CD4-positive, alpha-beta memory T cell (primary cell): ENCODE measurements around the gene MCC. TPM values are rescaled to one million over a fixed set of nuclear protein-coding genes. Genes with fewer than 3 reads are reported as not detected.

Experiments
- CTCF ChIA-PET: fragments of 350-600 bp; sonication (Branson Sonifier 250); formaldehyde crosslinking; loops from one replicate; lab custom pipeline; 2021; ENCODE audit warnings: inconsistent platforms; ENCODE audit not compliant: partially characterized antibody; lab: Charles Lee
- POLR2A ChIA-PET: fragments of 350-600 bp; sonication (Branson Sonifier 250); formaldehyde crosslinking; loops from one replicate; lab custom pipeline; 2021; ENCODE audit not compliant: partially characterized antibody; lab: Charles Lee
- DNase-seq, 5 donors: peaks; one replicate each; pipeline versions ENCODE4 v3.0.0 to v3.0.0-alpha.2; 2020 to 2022; ENCODE audit warnings: mixed read lengths in 1 of 5
- H3K27ac ChIP-seq: one replicate; pipeline ENCODE4 v1.7.0; 2013; ENCODE audit warnings: low read depth, low read length
- H3K27me3 ChIP-seq: 2 replicates; pipeline ENCODE4 v1.7.0; 2013; ENCODE audit warnings: mild to moderate bottlenecking, low read length, moderate library complexity; ENCODE audit not compliant: insufficient read depth
- H3K36me3 ChIP-seq: 2 replicates; pipeline ENCODE4 v1.7.0; 2013; ENCODE audit warnings: mild to moderate bottlenecking, low read length, moderate library complexity; ENCODE audit not compliant: insufficient read depth
- H3K4me1 ChIP-seq: 2 replicates; pipeline ENCODE4 v1.7.0; 2013; ENCODE audit warnings: mild to moderate bottlenecking, low read length, moderate library complexity; ENCODE audit not compliant: insufficient read depth
- H3K4me3 ChIP-seq, 2 donors: one replicate each; pipeline ENCODE4 v1.7.0; 2013; ENCODE audit warnings: low read length in 2 of 2, mild to moderate bottlenecking in 1 of 2
- H3K9me3 ChIP-seq, 2 donors: one replicate each; pipeline ENCODE4 v1.7.0; 2013; ENCODE audit warnings: low read length in 2 of 2, control low read depth in 1 of 2; ENCODE audit not compliant: control insufficient read depth in 1 of 2
- H3K27ac Mint-ChIP-seq, 7 donors: one replicate each; pipeline ENCODE4 v1.8.0; 2020 to 2021; ENCODE audit warnings: mixed read lengths in 7 of 7, mild to moderate bottlenecking in 6 of 7, inconsistent platforms in 3 of 7, moderate library complexity in 3 of 7
- H3K27me3 Mint-ChIP-seq, 2 donors: one replicate each; pipeline ENCODE4 v1.8.0; 2020 to 2021; ENCODE audit warnings: mixed read lengths in 2 of 2
- H3K36me3 Mint-ChIP-seq, 2 donors: one replicate each; pipeline ENCODE4 v1.8.0; 2020 to 2021; ENCODE audit warnings: mixed read lengths in 2 of 2, inconsistent platforms in 1 of 2, mild to moderate bottlenecking in 1 of 2
- H3K4me1 Mint-ChIP-seq, 4 donors: one replicate each; pipeline ENCODE4 v1.8.0; 2020 to 2021; ENCODE audit warnings: mixed read lengths in 4 of 4, mild to moderate bottlenecking in 1 of 4
- H3K4me3 Mint-ChIP-seq, 8 donors: one replicate each; pipeline ENCODE4 v1.8.0; 2020 to 2021; ENCODE audit warnings: mixed read lengths in 8 of 8, mild to moderate bottlenecking in 7 of 8, moderate library complexity in 6 of 8, inconsistent platforms in 3 of 8
- H3K9me3 Mint-ChIP-seq, 8 donors: one replicate each; pipeline ENCODE4 v1.8.0; 2020 to 2021; ENCODE audit warnings: mixed read lengths in 8 of 8, mild to moderate bottlenecking in 5 of 8, inconsistent platforms in 3 of 8, moderate library complexity in 1 of 8
- intact Hi-C: fragments of 100-400 bp; cut with micrococcal nuclease; formaldehyde crosslinking; loops from one replicate; pipeline ENCODE4 v1.15.1; 2023
- polyA plus RNA-seq, 2 donors: library from polyadenylated mRNA; unstranded; fragments of 300-500 nt; fragmentation: Illumina TruSeq; gene quantifications; one replicate each; pipeline ENCODE4 v1.2.3, GENCODE V29; 2021
- total RNA-seq, 2 experiments: library from RNA; stranded (reverse); gene quantifications; one replicate each; pipeline ENCODE4 v1.2.3, GENCODE V29; 2021

Gene MCC
- total and polyA plus RNA-seq, 4 experiments from 2014 or later, result 0.92 to 12.1 (median 7.7) TPM

DNA sequence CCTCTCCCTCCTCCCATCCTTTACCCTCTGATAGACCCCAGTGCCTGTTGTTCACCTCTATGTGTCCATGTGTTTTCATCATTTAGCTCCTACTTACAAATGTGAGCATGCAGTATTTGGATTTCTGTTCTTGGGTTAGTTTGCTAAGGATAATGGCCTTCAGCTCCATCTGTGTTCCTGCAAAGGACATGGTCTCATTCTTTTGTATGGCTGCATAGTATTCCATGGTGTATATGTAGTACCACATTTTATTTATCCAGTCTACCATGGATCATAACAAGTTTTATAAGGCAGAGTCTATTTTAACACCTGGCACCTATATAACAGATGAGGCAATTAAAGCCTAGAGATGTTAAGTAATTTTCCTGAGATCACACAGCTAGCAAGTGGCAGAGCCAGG, 32.6 kb upstream of the MCC start:
- no peaks in the 10 kb centered on the region for H3K27me3 ChIP-seq
- H3K4me3 ChIP-seq, result no peak overlapping the region
- H3K36me3 ChIP-seq, result no peaks in the 10 kb centered on the region
- no peak for DNase-seq
- CTCF ChIA-PET, result interaction anchor here (1.1 to 1.3 kb wide), 2 partner anchors 9 to 188 kb away, joined by 3 read pairs; no protein-coding TSS in a partner anchor
- Mint-ChIP-seq H3K36me3 (peaks cover 14 to 23% of the 10 kb centered on the region in 2 donors), H3K4me1 (peaks cover 41 to 77% (median 60%) of the 10 kb centered on the region in 4 donors), H3K27me3 (no peaks in the 10 kb centered on the region), H3K4me3 (peak overlapping the region in 1 of 8 donors; percentile 31), H3K9me3 (no peaks in the 10 kb centered on the region), H3K27ac (no peak overlapping the region)
- H3K9me3 ChIP-seq, result no peaks in the 10 kb centered on the region
- POLR2A ChIA-PET, result no interaction called here
- H3K4me1 ChIP-seq, result peaks cover 60% of the 10 kb centered on the region
- H3K27ac ChIP-seq, result no peak overlapping the region
- intact Hi-C loops, result no loop called here

DNA sequence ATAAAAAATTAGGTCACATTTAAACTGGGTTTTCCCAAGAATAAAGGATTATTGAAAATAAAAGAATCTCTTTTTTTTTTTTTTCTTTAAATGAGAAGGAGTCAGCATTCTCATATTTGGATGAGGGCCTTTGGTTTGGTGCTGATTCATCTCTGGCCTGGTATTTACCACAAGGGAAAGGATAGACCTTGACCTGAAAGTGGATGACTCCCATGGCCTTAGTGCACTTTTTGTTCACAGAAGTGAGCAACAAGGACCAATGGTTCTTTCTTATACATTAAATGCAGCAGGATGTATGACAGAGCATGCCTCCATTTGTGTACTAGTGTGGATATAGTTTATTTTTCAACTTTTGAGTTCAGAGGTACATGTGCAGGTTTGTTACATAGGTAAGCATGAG, 32.2 kb upstream of the MCC start:
- Histone ChIP-seq H3K9me3 (no peaks in the 10 kb centered on the region), H3K27me3 (no peaks in the 10 kb centered on the region), H3K4me3 (no peak overlapping the region), H3K36me3 (no peaks in the 10 kb centered on the region), H3K4me1 (peaks cover 60% of the 10 kb centered on the region), H3K27ac (no peak overlapping the region)
- Mint-ChIP-seq H3K27ac (no peak overlapping the region), H3K4me3 (no peak overlapping the region), H3K36me3 (peaks cover 17 to 26% of the 10 kb centered on the region in 2 donors), H3K9me3 (no peaks in the 10 kb centered on the region), H3K4me1 (peaks cover 44 to 80% (median 61%) of the 10 kb centered on the region in 4 donors), H3K27me3 (no peaks in the 10 kb centered on the region)
- ChIA-PET POLR2A (no interaction called here), CTCF (no interaction called here)
- intact Hi-C loops, result no loop called here
- DNase-seq, result no peak

DNA sequence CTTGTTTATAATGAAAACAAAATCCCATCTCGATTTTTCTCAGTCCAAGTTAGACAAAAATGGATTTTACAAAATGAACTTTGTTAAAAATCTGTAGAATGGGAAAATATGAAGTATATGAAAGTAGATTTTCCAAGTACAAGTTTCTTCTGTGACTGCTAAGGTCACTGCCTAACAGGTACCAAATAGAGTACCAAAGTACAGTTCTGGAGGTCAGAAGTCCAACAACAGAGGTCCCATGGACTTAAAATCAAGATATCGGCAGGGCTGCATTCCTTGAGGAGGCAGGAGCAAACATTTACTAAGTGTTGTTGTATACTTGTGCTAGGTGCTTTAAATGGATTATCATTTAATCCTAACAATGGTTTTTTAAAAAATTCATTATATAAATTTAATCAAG, 31.2 kb upstream of the MCC start:
- Histone ChIP-seq H3K4me1 (peaks cover 59% of the 10 kb centered on the region), H3K27me3 (no peaks in the 10 kb centered on the region), H3K9me3 (no peaks in the 10 kb centered on the region), H3K27ac (no peak overlapping the region), H3K36me3 (no peaks in the 10 kb centered on the region), H3K4me3 (no peak overlapping the region)
- Mint-ChIP-seq H3K36me3 (peaks cover 19 to 27% of the 10 kb centered on the region in 2 donors), H3K4me1 (peaks cover 43 to 78% (median 60%) of the 10 kb centered on the region in 4 donors), H3K4me3 (no peak overlapping the region), H3K27me3 (no peaks in the 10 kb centered on the region), H3K27ac (peak overlapping the region in 2 of 7 donors; percentile 42 to 74), H3K9me3 (no peaks in the 10 kb centered on the region)
- DNase-seq, result no peak
- ChIA-PET POLR2A (no interaction called here), CTCF (no interaction called here)
- intact Hi-C loops, result loop anchor here (10.0 kb wide), 1 partner anchor 2005 kb away; the partner anchor contains the start of gene STARD4

DNA sequence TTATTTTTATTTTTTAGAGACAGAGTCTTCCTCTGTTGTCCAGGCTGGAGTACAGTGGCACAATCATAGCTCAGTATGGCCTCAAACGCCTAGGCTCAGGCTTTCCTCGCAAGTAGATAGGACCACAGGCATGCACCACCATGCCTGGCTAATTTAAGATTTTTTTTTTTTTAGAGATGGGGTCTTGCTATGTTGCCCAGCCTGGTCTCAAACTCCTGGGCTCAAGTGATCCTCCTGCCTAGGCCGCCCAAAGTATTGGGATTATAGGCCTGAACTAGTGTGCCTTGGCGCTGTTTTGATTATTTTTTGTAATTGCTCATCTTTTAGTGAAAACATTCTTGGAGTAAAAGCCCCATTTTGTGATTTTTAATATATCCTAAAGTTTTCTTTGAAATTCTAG, 30.6 kb upstream of the MCC start:
- no peaks in the 10 kb centered on the region for H3K27me3 ChIP-seq
- no peaks in the 10 kb centered on the region for H3K36me3 ChIP-seq
- no peaks in the 10 kb centered on the region for H3K9me3 ChIP-seq
- intact Hi-C loops, result loop anchor here (10.0 kb wide), 1 partner anchor 2004 kb away; the partner anchor contains the start of gene STARD4
- POLR2A ChIA-PET, result no interaction called here
- CTCF ChIA-PET, result no interaction called here
- H3K4me1 ChIP-seq, result peaks cover 57% of the 10 kb centered on the region
- H3K27ac ChIP-seq, result no peak overlapping the region
- Mint-ChIP-seq H3K4me3 (no peak overlapping the region), H3K36me3 (peaks cover 19 to 29% of the 10 kb centered on the region in 2 donors), H3K27me3 (no peaks in the 10 kb centered on the region), H3K9me3 (no peaks in the 10 kb centered on the region), H3K4me1 (peaks cover 41 to 77% (median 58%) of the 10 kb centered on the region in 4 donors), H3K27ac (no peak overlapping the region)
- H3K4me3 ChIP-seq, result no peak overlapping the region
- DNase-seq, result no peak

DNA sequence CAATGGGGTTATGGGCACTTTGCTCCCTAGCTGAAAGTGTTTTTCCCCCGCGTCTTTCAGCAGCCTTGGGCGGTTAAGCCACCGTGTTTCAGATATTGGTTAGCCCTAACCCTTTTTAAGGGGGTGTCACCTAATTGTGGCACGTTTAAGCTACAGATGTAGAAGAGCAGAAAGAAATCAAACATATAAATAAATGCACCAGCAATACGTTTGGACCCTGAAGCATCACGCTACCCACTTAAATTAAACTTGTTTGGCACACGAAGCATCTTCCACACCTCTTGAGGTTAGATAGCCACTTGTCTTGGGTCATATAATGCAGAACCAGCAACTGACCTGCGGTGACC, 26.0 kb upstream of the MCC start:
- peaks cover 4 to 6% of the 10 kb centered on the region in 2 donors for H3K27me3 Mint-ChIP-seq
- peak overlapping the region; percentile 93 to 97 (median 96) for H3K4me3 Mint-ChIP-seq
- no peaks in the 10 kb centered on the region for H3K9me3 Mint-ChIP-seq
- H3K4me1 ChIP-seq, result peaks cover 32% of the 10 kb centered on the region
- H3K36me3 ChIP-seq, result no peaks in the 10 kb centered on the region
- H3K9me3 ChIP-seq, result no peaks in the 10 kb centered on the region
- no peaks in the 10 kb centered on the region for H3K27me3 ChIP-seq
- H3K27ac Mint-ChIP-seq, result peak overlapping the region; percentile 88 to 98 (median 97)
- H3K27ac ChIP-seq, result peak overlapping the region; percentile 84
- intact Hi-C loops, result loop anchor here (1.0 to 10.0 kb wide), 5 partner anchors 8 to 1999 kb away; partner anchors contain the start of genes DCP2, REEP5 and STARD4
- no peak for DNase-seq
- peak overlapping the region; percentile 53 to 68 for H3K4me3 ChIP-seq
- ChIA-PET POLR2A (interaction anchor here (0.5 to 3.8 kb wide), 9 partner anchors 10 to 538 kb away, joined by 3 to 31 read pairs (median 3); partner anchors contain the start of gene DCP2), CTCF (interaction anchor here (0.7 to 5.7 kb wide), 6 partner anchors 9 to 179 kb away, joined by 3 to 77 read pairs (median 3); partner anchors contain the start of gene MCC)
- H3K4me1 Mint-ChIP-seq, result peaks cover 25 to 50% (median 34%) of the 10 kb centered on the region in 4 donors
- H3K36me3 Mint-ChIP-seq, result peaks cover 5 to 17% of the 10 kb centered on the region in 2 donors

DNA sequence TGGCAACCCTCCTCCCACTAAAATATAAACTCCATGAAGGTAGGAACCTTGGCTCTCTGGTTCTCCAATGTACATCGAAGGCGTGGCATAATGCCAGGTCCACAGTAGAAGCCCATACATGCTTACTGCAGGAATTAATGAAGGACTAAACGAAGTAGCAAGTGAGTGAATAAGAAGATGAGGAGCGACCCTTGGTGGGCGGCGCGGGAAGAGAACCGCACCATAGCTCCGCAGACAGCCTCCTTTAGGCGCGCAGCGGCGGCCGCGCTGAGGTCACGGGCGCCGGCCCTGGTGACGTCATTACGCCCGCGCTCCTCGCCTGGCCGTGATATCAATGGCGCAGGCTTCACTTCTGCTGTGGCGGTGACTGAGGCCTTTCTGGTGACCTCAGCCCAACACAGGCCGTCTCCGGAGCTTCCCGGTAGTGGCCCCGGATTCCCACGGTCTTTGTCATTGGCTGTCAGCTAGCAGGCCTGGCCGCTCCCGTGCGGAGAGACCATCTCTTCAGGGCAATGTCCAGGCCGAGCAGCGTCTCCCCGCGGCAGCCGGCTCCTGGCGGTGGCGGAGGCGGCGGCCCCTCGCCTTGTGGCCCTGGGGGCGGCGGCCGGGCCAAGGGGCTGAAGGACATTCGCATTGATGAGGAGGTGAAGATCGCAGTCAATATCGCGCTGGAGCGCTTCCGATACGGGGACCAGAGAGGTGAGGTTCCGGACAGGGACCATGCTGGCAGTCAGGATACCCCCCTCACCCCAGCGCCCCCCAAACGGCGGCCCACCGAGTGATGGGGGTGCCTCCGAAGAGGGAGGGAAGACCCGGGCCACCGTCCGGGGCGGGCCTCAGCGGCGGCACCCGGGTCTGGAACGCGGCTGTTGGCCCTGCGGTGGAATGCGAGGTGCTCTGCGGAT, 25.4 kb upstream of the MCC start, which contains the start of gene YTHDC2:
YTHDC2 (plus strand) TSS at position 311 of the 905 bp plus-strand sequence; CDS start at position 513, 202 bp downstream.
- Mint-ChIP-seq H3K9me3 (no peaks in the 10 kb centered on the region), H3K4me3 (peak within 1 kb of the TSS; percentile 93 to 97 (median 96)), H3K27me3 (peaks cover 4 to 7% of the 10 kb centered on the region in 2 donors), H3K36me3 (peaks cover 5 to 13% of the 10 kb centered on the region in 2 donors), H3K27ac (peak within 1 kb of the TSS; percentile 88 to 98 (median 97)), H3K4me1 (peaks cover 25 to 44% (median 34%) of the 10 kb centered on the region in 4 donors)
- Histone ChIP-seq H3K9me3 (no peaks in the 10 kb centered on the region), H3K4me1 (peaks cover 32% of the 10 kb centered on the region), H3K27me3 (no peaks in the 10 kb centered on the region), H3K36me3 (no peaks in the 10 kb centered on the region), H3K4me3 (peak within 1 kb of the TSS; percentile 53 to 68), H3K27ac (peak within 1 kb of the TSS; percentile 84)
- peak; percentile 86 to 89 (median 87) for DNase-seq
- intact Hi-C loops, result loop anchor here (1.0 to 10.0 kb wide), 8 partner anchors 9 to 1999 kb away; partner anchors contain the start of genes DCP2, REEP5 and STARD4
- POLR2A ChIA-PET, result interaction anchor here (0.5 to 3.8 kb wide), 14 partner anchors 10 to 592 kb away, joined by 3 to 31 read pairs (median 3); partner anchors contain the start of gene DCP2
- CTCF ChIA-PET, result interaction anchor here (0.7 to 5.7 kb wide), 8 partner anchors 12 to 517 kb away, joined by 3 to 77 read pairs (median 4); partner anchors contain the start of gene MCC
